Measurements from ENCODE around the gene ARHGAP33.

Gene ARHGAP33

DNA sequence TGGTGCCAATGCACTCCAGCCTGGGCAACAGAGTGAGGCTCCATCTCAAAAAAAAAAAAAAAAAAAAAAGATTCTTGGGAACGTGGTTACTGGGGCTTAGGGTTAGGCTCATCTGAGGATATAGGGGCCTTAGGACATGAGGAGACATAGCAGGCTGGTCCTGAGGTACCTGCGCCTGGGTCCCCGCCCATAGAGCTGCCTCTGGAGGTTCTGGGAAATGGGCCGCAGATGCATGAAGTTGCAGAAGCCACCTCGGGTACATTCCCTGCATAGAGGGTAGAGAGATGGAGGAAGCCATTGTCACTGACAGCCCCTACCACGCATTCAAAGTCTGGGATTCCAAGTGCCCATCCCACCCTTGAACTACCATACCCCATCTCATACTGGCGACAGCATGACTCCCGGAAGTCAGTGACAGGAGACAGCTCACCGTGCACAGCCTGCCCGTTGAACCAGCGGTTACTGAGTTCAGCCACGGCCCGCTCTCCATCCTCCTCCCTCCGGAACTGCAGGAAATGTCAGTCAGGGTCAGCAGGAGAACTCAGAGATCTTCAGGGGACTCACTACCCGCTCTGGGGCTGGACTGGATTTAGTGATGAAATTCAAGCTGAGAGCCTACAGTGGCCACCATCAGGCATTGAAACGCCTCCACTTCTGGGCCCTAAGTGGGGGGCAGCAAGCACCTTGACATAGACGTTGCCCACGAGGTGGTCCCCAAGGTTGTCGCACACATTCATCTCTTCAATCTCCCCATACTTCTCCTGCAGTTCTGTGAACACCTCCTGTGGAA is 31.5 kb upstream of the ARHGAP33 start:
- Histone ChIP-seq H3K27ac (no peak overlapping the region), H3K36me3 (peaks cover 12% of the 10 kb centered on the region), H3K4me3 (ENCODE audit: low read depth, low read length) (no peak overlapping the region), H3K9me3 (ENCODE audit: severe bottlenecking) (no peaks in the 10 kb centered on the region), H3K27me3 (ENCODE audit: insufficient read depth, low read depth, severe bottlenecking) (no peaks in the 10 kb centered on the region)
- DNase-seq, result no peak
- TF ChIP-seq, protein P1, sequence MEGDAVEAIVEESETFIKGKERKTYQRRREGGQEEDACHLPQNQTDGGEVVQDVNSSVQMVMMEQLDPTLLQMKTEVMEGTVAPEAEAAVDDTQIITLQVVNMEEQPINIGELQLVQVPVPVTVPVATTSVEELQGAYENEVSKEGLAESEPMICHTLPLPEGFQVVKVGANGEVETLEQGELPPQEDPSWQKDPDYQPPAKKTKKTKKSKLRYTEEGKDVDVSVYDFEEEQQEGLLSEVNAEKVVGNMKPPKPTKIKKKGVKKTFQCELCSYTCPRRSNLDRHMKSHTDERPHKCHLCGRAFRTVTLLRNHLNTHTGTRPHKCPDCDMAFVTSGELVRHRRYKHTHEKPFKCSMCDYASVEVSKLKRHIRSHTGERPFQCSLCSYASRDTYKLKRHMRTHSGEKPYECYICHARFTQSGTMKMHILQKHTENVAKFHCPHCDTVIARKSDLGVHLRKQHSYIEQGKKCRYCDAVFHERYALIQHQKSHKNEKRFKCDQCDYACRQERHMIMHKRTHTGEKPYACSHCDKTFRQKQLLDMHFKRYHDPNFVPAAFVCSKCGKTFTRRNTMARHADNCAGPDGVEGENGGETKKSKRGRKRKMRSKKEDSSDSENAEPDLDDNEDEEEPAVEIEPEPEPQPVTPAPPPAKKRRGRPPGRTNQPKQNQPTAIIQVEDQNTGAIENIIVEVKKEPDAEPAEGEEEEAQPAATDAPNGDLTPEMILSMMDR (IDR thresholded peaks at IDR 0.05; ENCODE audit: low read depth, low read length), result no peak

DNA sequence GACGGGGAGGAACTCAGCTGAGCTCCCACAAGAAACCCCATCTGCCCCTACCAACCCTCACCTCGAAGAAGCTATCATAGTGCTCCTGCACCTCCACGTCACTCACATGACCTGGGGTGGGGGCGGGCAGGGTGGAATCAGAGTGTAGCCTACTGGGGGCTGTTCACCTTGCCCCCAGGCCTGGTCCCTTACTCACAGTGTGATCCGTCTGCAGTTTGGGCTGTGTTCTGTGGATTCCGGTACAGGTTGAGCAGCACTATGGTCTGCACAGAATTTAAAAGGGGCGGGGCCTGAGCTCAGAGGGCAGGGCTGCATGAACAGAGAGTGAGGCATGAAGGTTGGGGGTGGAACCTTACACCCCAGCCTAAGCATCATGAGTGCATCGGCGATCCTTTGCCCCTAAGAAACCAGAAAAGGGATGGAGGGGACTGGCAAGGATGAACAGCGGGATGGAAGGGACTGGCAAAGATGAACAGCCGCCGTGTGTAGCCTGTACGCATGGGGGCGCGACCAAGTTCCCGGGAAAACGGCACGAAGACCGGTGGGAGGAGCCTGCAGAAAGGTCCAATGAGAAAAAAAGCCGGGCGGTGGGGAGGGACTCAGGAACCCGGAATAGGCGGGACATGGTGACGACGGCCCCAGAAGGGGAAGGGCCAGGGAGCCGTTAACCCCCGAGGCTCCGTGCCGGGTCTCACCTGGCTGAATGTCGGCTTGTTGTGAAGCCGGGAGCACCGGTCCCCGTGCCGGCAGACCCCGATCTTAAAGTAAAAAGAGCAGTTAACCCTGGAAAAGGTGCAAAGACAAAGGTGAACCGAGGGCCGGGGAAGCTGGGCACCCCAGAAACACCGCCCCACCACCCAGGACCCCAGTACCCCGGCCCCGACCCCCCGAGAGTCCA is 30.7 kb upstream of the ARHGAP33 start:
- Histone ChIP-seq H3K27ac (peak overlapping the region; percentile 95), H3K9me3 (ENCODE audit: severe bottlenecking) (no peaks in the 10 kb centered on the region), H3K36me3 (peaks cover 6% of the 10 kb centered on the region; the same call in 1 of the 2 replicates), H3K4me3 (ENCODE audit: low read depth, low read length) (peak overlapping the region; percentile 83), H3K27me3 (ENCODE audit: insufficient read depth, low read depth, severe bottlenecking) (no peaks in the 10 kb centered on the region)
- TF ChIP-seq, protein P1 (IDR thresholded peaks at IDR 0.05; ENCODE audit: low read depth, low read length), result peak; percentile 60
- DNase-seq, result peak; percentile 97

DNA sequence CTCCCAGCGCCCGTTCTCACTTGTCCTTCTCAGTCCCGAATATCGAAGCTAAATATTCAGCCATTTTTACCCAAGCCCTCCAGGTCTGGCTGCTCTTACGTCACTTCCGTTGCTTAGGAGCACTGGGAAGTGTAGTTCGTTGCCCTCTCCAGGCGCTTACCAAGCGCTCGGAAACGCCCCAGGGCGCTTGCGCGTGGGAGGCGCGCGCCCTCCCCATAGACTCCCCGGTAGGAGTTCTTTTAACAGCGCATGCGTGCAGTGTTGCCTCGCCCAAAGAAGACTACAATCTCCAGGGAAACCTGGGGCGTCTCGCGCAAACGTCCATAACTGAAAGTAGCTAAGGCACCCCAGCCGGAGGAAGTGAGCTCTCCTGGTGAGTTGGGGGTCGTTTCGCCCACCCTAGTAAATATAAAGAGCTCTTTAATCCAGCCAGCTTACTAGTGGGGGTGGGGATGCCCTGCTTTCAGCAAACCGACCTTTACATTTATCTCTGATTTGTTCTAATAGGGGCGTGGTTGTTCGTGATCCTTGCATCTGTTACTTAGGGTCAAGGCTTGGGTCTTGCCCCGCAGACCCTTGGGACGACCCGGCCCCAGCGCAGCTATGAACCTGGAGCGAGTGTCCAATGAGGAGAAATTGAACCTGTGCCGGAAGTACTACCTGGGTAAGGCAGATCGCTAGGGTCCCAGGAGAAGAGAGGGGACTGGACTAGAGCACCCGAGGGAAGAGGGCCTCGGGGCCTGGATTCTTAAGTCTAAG is 29.9 kb upstream of the ARHGAP33 start, which contains the start of the genes PSENEN and U2AF1L4:
Gene PSENEN, plus strand, starts transcription at position 324 of the 759 bp plus-strand sequence. Its CDS starts 280 bp downstream, at position 604.
Gene U2AF1L4, minus strand, starts transcription at position 91 of the 759 bp plus-strand sequence. Its CDS starts 27 bp downstream, at position 64.
- peak within 1 kb of the TSS; percentile 83 for H3K4me3 ChIP-seq (ENCODE audit: low read depth, low read length)
- H3K9me3 ChIP-seq (ENCODE audit: severe bottlenecking), result no peaks in the 10 kb centered on the region
- TF ChIP-seq, protein P1 (IDR thresholded peaks at IDR 0.05; ENCODE audit: low read depth, low read length), result no peak
- H3K27me3 ChIP-seq (ENCODE audit: insufficient read depth, low read depth, severe bottlenecking), result no peaks in the 10 kb centered on the region
- peak within 1 kb of the TSS; percentile 95 for H3K27ac ChIP-seq
- peak; percentile 97 for DNase-seq
- H3K36me3 ChIP-seq, result peaks cover 6% of the 10 kb centered on the region; the same call in 1 of the 2 replicates

DNA sequence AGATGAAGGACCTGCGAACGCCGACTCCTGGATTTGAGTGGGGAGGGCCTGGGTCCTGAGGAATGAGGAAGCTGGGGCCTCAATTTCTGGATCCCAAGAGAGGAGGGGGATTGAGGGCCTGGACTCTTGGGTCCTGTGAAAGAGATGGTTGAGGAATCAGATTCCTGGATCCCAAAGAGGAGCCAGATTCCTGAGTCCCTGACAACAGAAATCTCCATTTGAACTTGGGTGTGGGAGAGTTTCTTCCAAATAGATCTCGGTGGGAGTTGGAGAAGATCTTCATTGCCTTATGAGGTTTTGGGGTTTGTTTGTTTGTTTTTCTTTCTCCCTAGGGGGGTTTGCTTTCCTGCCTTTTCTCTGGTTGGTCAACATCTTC is 29.3 kb upstream of the ARHGAP33 start:
- peak overlapping the region; percentile 95 for H3K27ac ChIP-seq
- TF ChIP-seq, protein P1 (IDR thresholded peaks at IDR 0.05; ENCODE audit: low read depth, low read length), result no peak
- H3K4me3 ChIP-seq (ENCODE audit: low read depth, low read length), result peak overlapping the region; percentile 83
- DNase-seq, result no peak
- H3K9me3 ChIP-seq (ENCODE audit: severe bottlenecking), result no peaks in the 10 kb centered on the region
- H3K36me3 ChIP-seq, result peaks cover 6% of the 10 kb centered on the region; the same call in 1 of the 2 replicates
- no peaks in the 10 kb centered on the region for H3K27me3 ChIP-seq (ENCODE audit: insufficient read depth, low read depth, severe bottlenecking)

DNA sequence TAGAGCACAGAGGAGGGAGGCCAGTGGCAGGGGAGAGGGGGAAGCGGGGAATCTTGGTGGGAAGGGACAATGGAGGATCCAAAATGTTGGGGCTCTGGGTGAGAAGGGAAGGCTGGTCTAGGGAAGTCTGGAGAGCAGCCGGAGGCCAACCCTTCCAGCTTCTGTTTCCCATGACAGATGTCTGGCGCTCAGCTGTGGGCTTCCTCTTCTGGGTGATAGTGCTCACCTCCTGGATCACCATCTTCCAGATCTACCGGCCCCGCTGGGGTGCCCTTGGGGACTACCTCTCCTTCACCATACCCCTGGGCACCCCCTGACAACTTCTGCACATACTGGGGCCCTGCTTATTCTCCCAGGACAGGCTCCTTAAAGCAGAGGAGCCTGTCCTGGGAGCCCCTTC is 28.8 kb upstream of the ARHGAP33 start:
- H3K27ac ChIP-seq, result no peak overlapping the region

More for the DNA sequence above, 28.8 kb upstream of the ARHGAP33 start:
- no peak for DNase-seq
- TF ChIP-seq, protein P1 (IDR thresholded peaks at IDR 0.05; ENCODE audit: low read depth, low read length), result no peak
- no peak overlapping the region for H3K4me3 ChIP-seq (ENCODE audit: low read depth, low read length)
- H3K36me3 ChIP-seq, result peaks cover 6% of the 10 kb centered on the region; the same call in 1 of the 2 replicates
- no peaks in the 10 kb centered on the region for H3K27me3 ChIP-seq (ENCODE audit: insufficient read depth, low read depth, severe bottlenecking)
- H3K9me3 ChIP-seq (ENCODE audit: severe bottlenecking), result no peaks in the 10 kb centered on the region
